PFSK-1 (cell line): ENCODE measurements around the gene KLHL3.

Source experiments
- FOXP2 ChIP-seq: optimal IDR thresholded peaks from 2 replicates; pipeline ENCODE3; 2011; ENCODE audit warnings: borderline replicate concordance, control low read depth, inconsistent platforms; ENCODE audit not compliant: insufficient read depth; ENCODE audit errors: extremely low read length, extremely low read depth
- POLR2AphosphoS5 ChIP-seq: IDR thresholded peaks from 2 replicates; pipeline ENCODE4 v1.6.1; 2012; ENCODE audit warnings: low read depth, mild to moderate bottlenecking, control low read depth, low read length, moderate library complexity
- SIN3A ChIP-seq: IDR thresholded peaks from 2 replicates; pipeline ENCODE4 v1.6.1; 2012; ENCODE audit warnings: mild to moderate bottlenecking, low read length, moderate library complexity, borderline replicate concordance; ENCODE audit not compliant: insufficient read depth
- TAF1 ChIP-seq: IDR thresholded peaks from 2 replicates; pipeline ENCODE4 v1.6.1; 2012; ENCODE audit warnings: low read length, control low read depth, borderline replicate concordance; ENCODE audit not compliant: insufficient read depth
- TF ChIP-seq, protein P1 (sequence below), 2 experiments: IDR thresholded peaks; 2 replicates each; pipeline versions ENCODE4 v1.6.1 to v1.8.0; 2011 to 2012; ENCODE audit warnings: low read depth in 2 of 2, low read length in 2 of 2, control low read depth in 1 of 2, inconsistent platforms in 1 of 2, mild to moderate bottlenecking in 1 of 2, moderate library complexity in 1 of 2; ENCODE audit not compliant: insufficient read depth in 1 of 2

Gene KLHL3

DNA sequence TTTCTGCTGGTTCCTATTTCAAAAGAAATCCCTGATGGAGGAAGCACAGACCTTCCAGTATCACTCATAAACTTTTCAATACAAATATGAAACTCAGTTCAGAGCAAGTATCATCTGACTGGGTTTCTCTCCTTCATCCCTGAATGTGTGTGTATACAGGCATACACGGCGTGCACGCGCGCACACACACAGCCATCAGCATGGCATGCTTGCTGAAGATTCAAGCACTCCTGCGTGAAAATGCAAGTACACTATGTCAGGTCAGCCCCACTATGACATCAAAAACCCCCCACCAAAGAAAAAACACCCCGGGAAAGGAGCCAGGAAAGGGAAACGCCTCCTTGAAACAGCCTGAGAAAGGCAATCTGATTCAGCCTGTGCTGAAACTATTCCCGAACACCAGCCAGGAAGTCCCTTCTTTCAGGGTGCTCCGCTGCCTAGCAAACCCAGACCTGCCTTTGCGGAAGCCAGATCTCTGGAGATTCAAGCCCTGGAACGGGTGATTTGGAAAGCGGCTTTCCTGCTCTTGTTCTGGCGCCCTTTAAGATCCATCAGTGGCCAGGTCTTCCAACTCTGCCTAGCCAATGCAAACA, 831 bp downstream of the KLHL3 start:
- no peak for TF ChIP-seq FOXP2
- TF ChIP-seq, protein P1, sequence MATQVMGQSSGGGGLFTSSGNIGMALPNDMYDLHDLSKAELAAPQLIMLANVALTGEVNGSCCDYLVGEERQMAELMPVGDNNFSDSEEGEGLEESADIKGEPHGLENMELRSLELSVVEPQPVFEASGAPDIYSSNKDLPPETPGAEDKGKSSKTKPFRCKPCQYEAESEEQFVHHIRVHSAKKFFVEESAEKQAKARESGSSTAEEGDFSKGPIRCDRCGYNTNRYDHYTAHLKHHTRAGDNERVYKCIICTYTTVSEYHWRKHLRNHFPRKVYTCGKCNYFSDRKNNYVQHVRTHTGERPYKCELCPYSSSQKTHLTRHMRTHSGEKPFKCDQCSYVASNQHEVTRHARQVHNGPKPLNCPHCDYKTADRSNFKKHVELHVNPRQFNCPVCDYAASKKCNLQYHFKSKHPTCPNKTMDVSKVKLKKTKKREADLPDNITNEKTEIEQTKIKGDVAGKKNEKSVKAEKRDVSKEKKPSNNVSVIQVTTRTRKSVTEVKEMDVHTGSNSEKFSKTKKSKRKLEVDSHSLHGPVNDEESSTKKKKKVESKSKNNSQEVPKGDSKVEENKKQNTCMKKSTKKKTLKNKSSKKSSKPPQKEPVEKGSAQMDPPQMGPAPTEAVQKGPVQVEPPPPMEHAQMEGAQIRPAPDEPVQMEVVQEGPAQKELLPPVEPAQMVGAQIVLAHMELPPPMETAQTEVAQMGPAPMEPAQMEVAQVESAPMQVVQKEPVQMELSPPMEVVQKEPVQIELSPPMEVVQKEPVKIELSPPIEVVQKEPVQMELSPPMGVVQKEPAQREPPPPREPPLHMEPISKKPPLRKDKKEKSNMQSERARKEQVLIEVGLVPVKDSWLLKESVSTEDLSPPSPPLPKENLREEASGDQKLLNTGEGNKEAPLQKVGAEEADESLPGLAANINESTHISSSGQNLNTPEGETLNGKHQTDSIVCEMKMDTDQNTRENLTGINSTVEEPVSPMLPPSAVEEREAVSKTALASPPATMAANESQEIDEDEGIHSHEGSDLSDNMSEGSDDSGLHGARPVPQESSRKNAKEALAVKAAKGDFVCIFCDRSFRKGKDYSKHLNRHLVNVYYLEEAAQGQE (IDR thresholded peaks at IDR 0.05; ENCODE audit: insufficient read depth in 1 of 2, low read depth in 2 of 2, low read length in 2 of 2): no peak
- TF ChIP-seq TAF1: no peak
- no peak for TF ChIP-seq POLR2AphosphoS5
- no peak for TF ChIP-seq SIN3A

DNA sequence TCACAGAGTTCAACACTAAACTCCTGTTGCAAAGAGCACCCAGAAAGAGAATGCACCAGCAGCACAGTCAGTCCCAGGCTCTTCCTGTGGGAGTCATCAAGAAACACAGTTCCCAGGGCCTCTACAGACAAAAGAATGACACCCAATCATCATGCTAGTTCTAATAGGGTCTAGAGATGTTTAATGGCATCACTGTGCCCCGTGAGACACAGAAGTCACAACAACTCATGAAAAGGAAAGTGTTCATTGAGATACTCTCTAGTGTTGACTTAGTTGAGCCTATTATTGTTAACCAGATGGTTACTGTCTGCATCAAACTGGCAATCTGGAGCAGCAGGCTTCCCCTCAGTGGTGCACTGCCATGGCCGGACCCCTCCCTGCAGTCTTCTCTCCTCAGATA, 1.6 kb downstream of the KLHL3 start:
- TF ChIP-seq, protein P1 (IDR thresholded peaks at IDR 0.05; ENCODE audit: insufficient read depth in 1 of 2, low read depth in 2 of 2, low read length in 2 of 2): no peak
- TF ChIP-seq TAF1 (no peak), POLR2AphosphoS5 (no peak), SIN3A (no peak), FOXP2 (no peak)

DNA sequence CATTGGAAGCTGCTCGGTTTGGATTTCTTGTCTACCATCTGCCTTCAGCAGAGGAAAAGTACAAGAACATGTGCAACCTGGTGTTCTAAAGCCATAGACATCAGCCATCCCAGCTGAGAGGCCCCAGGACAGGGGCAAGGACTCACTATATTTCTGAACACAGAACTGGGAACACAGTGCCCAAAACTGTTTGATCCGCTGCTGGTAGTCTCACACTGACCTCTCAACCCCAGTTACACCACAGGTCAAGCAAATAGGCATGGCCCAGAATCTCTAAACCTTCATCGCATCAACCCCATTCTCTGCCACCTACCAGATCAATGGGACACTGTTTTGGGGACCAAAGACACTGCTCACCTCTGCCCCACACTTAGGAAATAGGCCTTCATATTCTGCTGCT, 2.0 kb downstream of the KLHL3 start:
- TF ChIP-seq, protein P1 (IDR thresholded peaks at IDR 0.05; ENCODE audit: insufficient read depth in 1 of 2, low read depth in 2 of 2, low read length in 2 of 2): no peak

DNA sequence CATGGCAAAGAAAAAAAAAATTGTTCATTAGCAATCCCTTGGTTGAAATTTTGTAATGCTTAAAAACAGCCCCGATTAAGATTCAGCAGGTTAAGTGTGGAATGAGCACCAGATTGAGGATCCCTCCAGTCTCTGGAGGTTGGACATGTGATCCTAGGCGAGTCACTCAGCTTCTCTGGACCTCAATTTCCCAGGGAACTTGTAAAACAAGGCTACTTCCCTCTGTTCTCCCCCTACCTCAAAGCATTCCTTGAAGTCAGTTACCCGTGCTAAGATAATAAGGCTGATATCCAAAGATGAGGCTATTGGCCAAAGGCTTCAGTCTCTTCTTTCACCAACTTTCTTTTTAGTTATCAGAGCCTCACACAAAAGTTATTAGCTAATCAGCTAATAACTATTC, 2.9 kb downstream of the KLHL3 start:
- TF ChIP-seq FOXP2: no peak
- TF ChIP-seq, protein P1 (IDR thresholded peaks at IDR 0.05; ENCODE audit: insufficient read depth in 1 of 2, low read depth in 2 of 2, low read length in 2 of 2): no peak
- no peak for TF ChIP-seq TAF1
- no peak for TF ChIP-seq SIN3A
- no peak for TF ChIP-seq POLR2AphosphoS5

DNA sequence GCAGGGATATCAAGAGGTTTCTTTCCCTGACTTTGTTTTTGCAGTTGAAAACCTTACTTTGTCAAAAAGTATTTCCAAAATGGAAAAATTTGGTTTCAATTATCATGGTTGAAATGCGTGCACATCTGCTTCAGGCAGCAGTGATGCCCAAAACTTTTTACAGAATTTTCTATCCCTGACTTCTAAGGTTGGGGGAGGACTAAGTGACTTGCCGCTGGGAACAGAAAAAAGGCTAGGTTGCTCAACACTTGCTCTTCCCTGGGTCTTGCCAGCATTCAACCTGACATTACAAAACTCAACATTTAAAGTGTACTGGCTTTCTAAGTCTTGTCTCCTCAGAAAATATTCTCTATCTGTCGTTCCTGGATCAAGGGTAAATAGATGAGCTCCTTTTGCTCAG, 4.7 kb downstream of the KLHL3 start:
- TF ChIP-seq TAF1 (no peak), FOXP2 (no peak), SIN3A (no peak), POLR2AphosphoS5 (no peak)
- TF ChIP-seq, protein P1 (IDR thresholded peaks at IDR 0.05; ENCODE audit: insufficient read depth in 1 of 2, low read depth in 2 of 2, low read length in 2 of 2): no peak
